Smooth muscle cell (in vitro differentiated cells): ENCODE measurements around the gene ADCY7. TPM values are rescaled to one million over a fixed set of nuclear protein-coding genes. Genes with fewer than 3 reads are reported as not detected.

Experiments
- DNase-seq: peaks from one replicate; lab custom pipeline; 2025; ENCODE audit not compliant: unreplicated experiment; lab: John Stamatoyannopoulos, UW
- H2AFZ ChIP-seq: fragments of 200-600 bp; sonication (generic); 2 replicates; pipeline ENCODE4 v1.6.0; 2016; ENCODE audit warnings: antibody characterized with exemption, low read depth, mild to moderate bottlenecking
- H3F3A ChIP-seq: fragments of 200-600 bp; sonication (generic); 2 replicates; pipeline ENCODE4 v1.6.0; 2017; ENCODE audit warnings: antibody characterized with exemption, low read depth
- H3K27ac ChIP-seq: fragments of 200-600 bp; sonication (generic); 2 replicates; pipeline ENCODE4 v1.5.1; 2016; ENCODE audit warnings: low read depth, mild to moderate bottlenecking
- H3K27me3 ChIP-seq: fragments of 200-600 bp; sonication (generic); 2 replicates; pipeline ENCODE4 v1.6.1; 2016; ENCODE audit warnings: low read depth, mild to moderate bottlenecking
- H3K36me3 ChIP-seq: fragments of 200-600 bp; sonication (generic); 2 replicates; pipeline ENCODE4 v1.5.1; 2016; ENCODE audit warnings: low read depth
- H3K4me1 ChIP-seq: fragments of 200-600 bp; sonication (generic); 2 replicates; pipeline ENCODE4 v1.5.1; 2016; ENCODE audit warnings: low read depth
- H3K4me2 ChIP-seq: fragments of 200-600 bp; sonication (generic); 2 replicates; pipeline ENCODE4 v1.6.0; 2016; ENCODE audit warnings: mild to moderate bottlenecking
- H3K4me3 ChIP-seq: fragments of 200-600 bp; sonication (generic); 2 replicates; pipeline ENCODE4 v1.5.1; 2016; ENCODE audit warnings: mild to moderate bottlenecking
- H3K79me2 ChIP-seq: fragments of 200-600 bp; sonication (generic); 2 replicates; pipeline ENCODE4 v1.6.0; 2016; ENCODE audit warnings: low read depth, mild to moderate bottlenecking
- H3K9ac ChIP-seq: fragments of 200-600 bp; sonication (generic); 2 replicates; pipeline ENCODE4 v1.6.0; 2016; ENCODE audit warnings: low read depth
- H3K9me3 ChIP-seq: fragments of 200-600 bp; sonication (generic); replicated peaks from 2 replicates; pipeline ENCODE4 v1.5.1; 2016; ENCODE audit warnings: low read depth
- H4K20me1 ChIP-seq: fragments of 200-600 bp; sonication (generic); 2 replicates; pipeline ENCODE4 v1.6.0; 2016; ENCODE audit warnings: low read depth
- WGBS: methylation state at CpG from one replicate; pipeline ENCODE4 v1.1.7; 2016; ENCODE audit warnings: low lambda C conversion rate; 5-methylcytosine and 5-hydroxymethylcytosine counted together
- polyA plus RNA-seq: library from polyadenylated mRNA; unstranded; fragments of >200 nt; fragmentation: Nextera tagmentation; extraction: Ambion mirVana; gene quantifications from 2 replicates; pipeline ENCODE4 v1.2.1, GENCODE V29; 2016
- total RNA-seq: library from RNA; depleted of rRNA; stranded (reverse); fragments of >200 nt; gene quantifications from 2 replicates; pipeline ENCODE4 v1.2.3, GENCODE V29; 2014
- TF ChIP-seq, protein P1 (sequence below): fragments of 200-600 bp; sonication (generic); IDR thresholded peaks from 2 replicates; pipeline ENCODE4 v1.5.1; 2017; ENCODE audit warnings: borderline replicate concordance, mild to moderate bottlenecking, antibody characterized with exemption; ENCODE audit not compliant: insufficient read depth, poor library complexity, severe bottlenecking

The ADCY7 gene
- total and polyA plus RNA-seq, 2 experiments from 2014 or later = 28.1 to 31.6 TPM

DNA sequence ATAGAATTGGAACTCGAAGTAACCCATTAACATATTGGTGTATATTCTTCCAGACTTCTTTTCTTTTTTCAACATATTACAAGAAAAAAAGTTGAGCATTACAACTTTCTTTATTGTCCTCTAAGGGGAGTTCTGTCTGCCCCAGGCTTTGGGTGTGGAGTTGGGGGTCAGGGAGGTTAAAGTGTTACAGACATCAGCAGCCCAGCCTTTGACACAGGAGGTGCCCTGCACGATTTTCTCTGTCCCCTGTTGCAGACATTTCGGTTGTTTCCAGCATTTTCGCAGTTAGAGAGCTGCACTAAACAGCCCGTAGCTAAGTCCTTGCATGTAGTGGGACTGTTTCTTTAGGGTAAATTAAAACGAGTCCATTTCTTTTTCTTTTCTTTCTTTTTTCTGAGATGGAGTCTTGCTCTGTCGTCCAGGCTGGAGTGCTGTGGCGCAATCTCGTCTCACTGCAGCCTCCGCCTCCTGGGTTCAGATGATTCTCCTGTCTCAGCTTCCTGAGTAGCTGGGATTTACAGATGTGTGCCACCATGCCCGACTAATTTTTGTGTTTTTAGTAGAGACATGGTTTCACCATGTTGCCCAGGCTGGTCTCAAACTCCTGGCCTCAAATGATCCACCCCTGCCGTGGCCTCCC lies 13.4 kb upstream of the ADCY7 start:
- Histone ChIP-seq H3K36me3 (no peaks in the 10 kb centered on the region), H3K79me2 (peaks cover 7% of the 10 kb centered on the region), H3K4me1 (peaks cover 11% of the 10 kb centered on the region), H2AFZ (no peak overlapping the region), H4K20me1 (no peaks in the 10 kb centered on the region), H3K9ac (peak overlapping the region; percentile 58), H3K27me3 (no peaks in the 10 kb centered on the region), H3F3A (peaks cover 3% of the 10 kb centered on the region), H3K4me2 (peak overlapping the region; percentile 75), H3K27ac (peak overlapping the region; percentile 87), H3K4me3 (no peak overlapping the region), H3K9me3 (no peaks in the 10 kb centered on the region)
- DNase-seq = no peak
- 64% methylated on average over 12 of the region's 12 CpGs for WGBS
- TF ChIP-seq, protein P1, sequence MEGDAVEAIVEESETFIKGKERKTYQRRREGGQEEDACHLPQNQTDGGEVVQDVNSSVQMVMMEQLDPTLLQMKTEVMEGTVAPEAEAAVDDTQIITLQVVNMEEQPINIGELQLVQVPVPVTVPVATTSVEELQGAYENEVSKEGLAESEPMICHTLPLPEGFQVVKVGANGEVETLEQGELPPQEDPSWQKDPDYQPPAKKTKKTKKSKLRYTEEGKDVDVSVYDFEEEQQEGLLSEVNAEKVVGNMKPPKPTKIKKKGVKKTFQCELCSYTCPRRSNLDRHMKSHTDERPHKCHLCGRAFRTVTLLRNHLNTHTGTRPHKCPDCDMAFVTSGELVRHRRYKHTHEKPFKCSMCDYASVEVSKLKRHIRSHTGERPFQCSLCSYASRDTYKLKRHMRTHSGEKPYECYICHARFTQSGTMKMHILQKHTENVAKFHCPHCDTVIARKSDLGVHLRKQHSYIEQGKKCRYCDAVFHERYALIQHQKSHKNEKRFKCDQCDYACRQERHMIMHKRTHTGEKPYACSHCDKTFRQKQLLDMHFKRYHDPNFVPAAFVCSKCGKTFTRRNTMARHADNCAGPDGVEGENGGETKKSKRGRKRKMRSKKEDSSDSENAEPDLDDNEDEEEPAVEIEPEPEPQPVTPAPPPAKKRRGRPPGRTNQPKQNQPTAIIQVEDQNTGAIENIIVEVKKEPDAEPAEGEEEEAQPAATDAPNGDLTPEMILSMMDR = no peak

DNA sequence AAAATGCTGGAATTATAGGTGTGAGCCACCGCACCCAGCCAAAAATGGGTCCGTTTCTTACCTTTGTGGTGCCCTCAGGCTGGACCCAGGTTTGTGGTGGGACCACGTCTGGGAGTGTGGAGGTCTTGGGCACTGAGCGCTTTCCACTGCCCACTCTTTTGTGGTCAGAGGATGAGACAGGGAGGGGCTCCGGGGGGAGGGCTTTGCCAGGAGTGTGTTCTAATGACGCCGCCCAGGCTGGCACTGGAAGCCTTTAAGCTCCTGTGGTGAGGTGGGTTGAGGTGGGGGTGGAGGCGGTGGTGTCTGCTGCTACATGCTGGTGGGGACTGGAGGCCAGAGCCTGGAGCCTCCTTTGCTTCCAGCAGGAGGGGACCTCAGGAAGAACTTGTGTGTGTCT lies 12.8 kb upstream of the ADCY7 start:
- Histone ChIP-seq H3K9me3 (no peaks in the 10 kb centered on the region), H3K36me3 (no peaks in the 10 kb centered on the region), H3K9ac (peak overlapping the region; percentile 67), H3F3A (peaks cover 3% of the 10 kb centered on the region), H2AFZ (no peak overlapping the region), H3K27ac (peak overlapping the region; percentile 87), H3K79me2 (peaks cover 7% of the 10 kb centered on the region), H3K4me1 (peaks cover 11% of the 10 kb centered on the region), H3K4me2 (peak overlapping the region; percentile 75), H3K4me3 (no peak overlapping the region), H4K20me1 (no peaks in the 10 kb centered on the region), H3K27me3 (no peaks in the 10 kb centered on the region)
- DNase-seq = no peak
- WGBS = 50% methylated on average over 8 of the region's 8 CpGs
- TF ChIP-seq, protein P1 = no peak

DNA sequence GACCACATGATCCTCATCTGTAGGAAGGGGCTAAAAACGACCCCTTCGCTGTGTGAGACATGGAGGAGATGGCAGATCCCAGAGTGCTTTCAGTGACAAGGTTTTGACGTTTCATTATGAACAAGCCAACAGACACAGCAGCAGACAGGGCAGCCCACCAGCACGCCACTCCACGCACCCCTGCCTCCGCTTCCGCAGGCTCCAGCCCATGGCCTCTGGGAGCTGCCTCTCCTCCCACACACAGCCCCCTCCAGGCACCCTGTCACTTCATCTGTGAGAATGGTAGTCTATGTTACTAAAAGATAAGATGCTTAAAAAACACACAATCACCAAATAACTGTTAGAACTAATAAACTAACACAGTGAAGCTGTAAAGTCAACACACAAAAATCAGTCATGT lies 12.3 kb upstream of the ADCY7 start:
- H3K36me3 ChIP-seq = no peaks in the 10 kb centered on the region
- peak overlapping the region; percentile 67 for H3K9ac ChIP-seq
- no peaks in the 10 kb centered on the region for H3K9me3 ChIP-seq
- no peaks in the 10 kb centered on the region for H3K27me3 ChIP-seq
- H3F3A ChIP-seq = peaks cover 3% of the 10 kb centered on the region
- H3K4me1 ChIP-seq = peaks cover 15% of the 10 kb centered on the region
- no peaks in the 10 kb centered on the region for H4K20me1 ChIP-seq
- TF ChIP-seq, protein P1 = no peak
- no peak overlapping the region for H2AFZ ChIP-seq
- H3K4me3 ChIP-seq = no peak overlapping the region
- peaks cover 7% of the 10 kb centered on the region for H3K79me2 ChIP-seq
- no peak for DNase-seq
- peak overlapping the region; percentile 87 for H3K27ac ChIP-seq
- peak overlapping the region; percentile 75 for H3K4me2 ChIP-seq
- WGBS = 45% methylated on average over 7 of the region's 7 CpGs

DNA sequence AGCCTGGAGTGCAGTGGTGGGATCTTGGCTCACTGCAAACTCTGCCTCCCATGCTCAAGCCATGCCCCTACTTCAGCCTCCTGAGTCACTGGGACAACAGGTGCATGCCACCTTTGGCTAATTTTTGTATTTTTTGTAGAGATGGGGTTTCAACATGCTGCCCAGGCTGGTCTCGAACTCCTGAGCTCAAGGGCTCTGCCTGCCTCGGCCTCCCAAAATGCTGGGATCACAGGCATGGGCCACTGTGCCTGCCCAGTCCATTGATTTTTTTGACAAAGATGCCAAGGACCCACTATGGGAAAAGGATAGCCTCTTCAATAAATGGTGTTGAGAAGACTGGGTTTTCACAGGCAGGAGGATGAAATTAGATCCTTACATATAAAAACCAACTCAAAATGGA lies 10.8 kb upstream of the ADCY7 start:
- TF ChIP-seq, protein P1 = no peak
- H4K20me1 ChIP-seq = no peaks in the 10 kb centered on the region

More for the DNA sequence above, 10.8 kb upstream of the ADCY7 start:
- peaks cover 24% of the 10 kb centered on the region for H3K4me1 ChIP-seq
- H3K9ac ChIP-seq = no peak overlapping the region
- H3K4me2 ChIP-seq = no peak overlapping the region
- H3K36me3 ChIP-seq = no peaks in the 10 kb centered on the region
- H3K27ac ChIP-seq = no peak overlapping the region
- no peaks in the 10 kb centered on the region for H3K9me3 ChIP-seq
- H2AFZ ChIP-seq = no peak overlapping the region
- DNase-seq = no peak
- H3K79me2 ChIP-seq = no peaks in the 10 kb centered on the region
- H3K27me3 ChIP-seq = no peaks in the 10 kb centered on the region
- 92% methylated on average over 2 of the region's 2 CpGs for WGBS
- H3K4me3 ChIP-seq = no peak overlapping the region
- peaks cover 3% of the 10 kb centered on the region for H3F3A ChIP-seq
